ENCODE data around the gene TMEM247. TPM values are rescaled to one million over a fixed set of nuclear protein-coding genes. Genes with fewer than 3 reads are reported as not detected.

The TMEM247 gene
- polyA plus RNA-seq, 4 donors = not detected

DNA sequence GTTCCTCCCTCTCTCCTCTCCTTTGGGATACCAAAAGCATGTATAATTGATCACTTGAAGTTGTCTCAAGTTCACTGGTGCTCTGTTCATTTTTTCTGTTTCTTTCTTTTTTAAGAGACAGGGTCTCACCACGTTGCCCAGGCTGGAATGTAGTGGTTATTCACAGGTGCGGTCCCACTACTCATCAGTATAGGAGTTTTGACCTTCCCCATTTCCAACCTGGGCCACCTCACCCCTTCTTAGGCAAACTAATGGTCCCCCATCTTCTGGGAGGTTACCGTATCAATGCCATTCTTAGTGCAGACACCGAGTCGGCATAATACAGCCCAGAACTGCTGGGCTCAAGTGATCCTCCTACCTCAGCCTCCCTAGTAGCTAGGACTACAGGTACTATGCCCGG, 31.3 kb upstream of the TMEM247 start:
- Histone ChIP-seq H3K27ac (ENCODE audit: low read depth in 1 of 3, low read length in 2 of 3) (no peak overlapping the region), H3K36me3 (ENCODE audit: control insufficient read depth in 3 of 3, insufficient read depth in 2 of 3, low read depth in 1 of 3, low read length in 3 of 3) (no peaks in the 10 kb centered on the region), H3K27me3 (ENCODE audit: control insufficient read depth in 3 of 3, insufficient read depth in 3 of 3, low read length in 3 of 3) (no peaks in the 10 kb centered on the region), H3K4me3 (ENCODE audit: low read depth in 1 of 3, low read length in 3 of 3) (no peak overlapping the region), H3K4me1 (ENCODE audit: control insufficient read depth in 3 of 3, insufficient read depth in 2 of 3, low read depth in 1 of 3, low read length in 2 of 3) (no peaks in the 10 kb centered on the region), H3K9me3 (ENCODE audit: control insufficient read depth in 2 of 2, insufficient read depth in 1 of 2, low read depth in 1 of 2, low read length in 1 of 2) (no peaks in the 10 kb centered on the region)
- DNase-seq (no peak), FAIRE-seq (no peak)
- 94 to 95% (median 94%) methylated on average over 6 of the region's 6 CpGs for WGBS, 3 donors

DNA sequence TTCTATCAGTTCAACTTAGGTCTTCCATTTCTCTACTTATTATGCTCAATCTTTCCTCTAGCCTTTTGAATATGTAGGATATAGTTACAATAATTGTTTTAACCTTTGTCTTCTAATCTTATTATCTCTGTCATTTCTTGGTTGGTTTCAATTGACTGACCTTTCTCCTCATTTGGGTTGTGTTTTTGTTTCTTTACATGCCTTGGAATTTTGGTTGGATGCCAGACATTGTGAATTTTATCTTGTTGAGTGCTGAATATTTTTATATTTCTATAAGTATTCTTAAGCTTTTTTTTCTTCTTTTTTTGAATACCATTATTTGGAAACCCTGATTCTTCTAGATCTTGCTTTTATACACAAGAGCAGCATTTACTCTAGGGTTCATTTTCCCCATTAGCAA, 30.7 kb upstream of the TMEM247 start:
- no peak for FAIRE-seq
- Histone ChIP-seq H3K4me3 (ENCODE audit: low read depth in 1 of 3, low read length in 3 of 3) (no peak overlapping the region), H3K9me3 (ENCODE audit: control insufficient read depth in 2 of 2, insufficient read depth in 1 of 2, low read depth in 1 of 2, low read length in 1 of 2) (no peaks in the 10 kb centered on the region), H3K27me3 (ENCODE audit: control insufficient read depth in 3 of 3, insufficient read depth in 3 of 3, low read length in 3 of 3) (no peaks in the 10 kb centered on the region), H3K36me3 (ENCODE audit: control insufficient read depth in 3 of 3, insufficient read depth in 2 of 3, low read depth in 1 of 3, low read length in 3 of 3) (no peaks in the 10 kb centered on the region), H3K4me1 (ENCODE audit: control insufficient read depth in 3 of 3, insufficient read depth in 2 of 3, low read depth in 1 of 3, low read length in 2 of 3) (no peaks in the 10 kb centered on the region), H3K27ac (ENCODE audit: low read depth in 1 of 3, low read length in 2 of 3) (no peak overlapping the region)
- DNase-seq = no peak

DNA sequence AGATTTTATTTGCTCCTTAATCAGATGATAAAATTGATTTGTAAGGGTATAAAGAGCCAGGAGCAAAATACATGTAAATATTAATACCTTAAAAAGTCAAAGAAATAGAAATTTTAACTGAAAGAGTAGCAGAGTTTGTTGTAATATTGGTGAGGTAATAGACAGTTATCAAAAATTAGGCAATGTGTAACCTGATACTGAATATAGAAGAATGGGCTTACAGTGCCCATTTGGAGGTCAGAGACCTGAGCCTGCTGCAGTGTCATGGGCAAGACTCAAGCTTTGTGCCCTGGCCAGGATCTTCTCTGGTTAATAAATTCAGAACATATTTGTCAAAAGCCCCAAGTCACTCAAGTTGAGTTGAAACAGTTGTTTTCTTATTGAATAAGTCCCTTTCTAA, 29.7 kb upstream of the TMEM247 start:
- no peaks in the 10 kb centered on the region for H3K36me3 ChIP-seq (ENCODE audit: control insufficient read depth in 3 of 3, insufficient read depth in 2 of 3, low read depth in 1 of 3, low read length in 3 of 3)
- no peaks in the 10 kb centered on the region for H3K27me3 ChIP-seq (ENCODE audit: control insufficient read depth in 3 of 3, insufficient read depth in 3 of 3, low read length in 3 of 3)
- H3K9me3 ChIP-seq (ENCODE audit: control insufficient read depth in 2 of 2, insufficient read depth in 1 of 2, low read depth in 1 of 2, low read length in 1 of 2) = no peaks in the 10 kb centered on the region
- no peak overlapping the region for H3K27ac ChIP-seq (ENCODE audit: low read depth in 1 of 3, low read length in 2 of 3)
- FAIRE-seq = no peak
- H3K4me3 ChIP-seq (ENCODE audit: low read depth in 1 of 3, low read length in 3 of 3) = no peak overlapping the region
- H3K4me1 ChIP-seq (ENCODE audit: control insufficient read depth in 3 of 3, insufficient read depth in 2 of 3, low read depth in 1 of 3, low read length in 2 of 3) = no peaks in the 10 kb centered on the region
- DNase-seq = no peak

DNA sequence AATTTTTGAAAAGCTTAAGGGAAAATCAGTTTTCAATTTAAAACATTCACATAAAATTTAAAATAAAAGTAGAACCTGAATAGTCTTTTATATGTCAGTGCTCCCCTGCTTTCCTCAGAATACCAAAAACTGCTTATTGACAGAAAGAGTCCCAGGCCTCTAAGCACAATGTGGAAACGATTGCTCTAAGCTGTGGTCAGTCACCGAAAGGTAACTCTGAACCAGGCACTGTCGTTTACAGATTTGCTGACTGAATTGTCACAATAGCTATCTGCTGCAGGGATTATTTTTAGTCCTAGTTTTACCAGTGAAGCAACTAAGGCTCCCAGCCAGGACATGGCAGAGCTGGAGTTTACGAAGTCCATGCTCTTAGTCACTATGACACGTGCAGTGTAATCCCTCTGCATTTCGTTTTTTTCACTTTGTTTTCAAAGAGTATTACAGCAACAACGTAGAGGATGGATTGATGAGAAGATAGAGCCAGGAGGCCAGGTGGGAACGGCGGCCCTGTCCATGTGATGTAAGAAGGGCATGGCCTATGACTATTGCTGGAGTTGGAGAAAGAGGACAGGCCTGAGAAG, 28.1 kb upstream of the TMEM247 start:
- 83 to 89% (median 86%) methylated on average over 9 of the region's 9 CpGs for WGBS, 3 donors
- Histone ChIP-seq H3K9me3 (ENCODE audit: control insufficient read depth in 2 of 2, insufficient read depth in 1 of 2, low read depth in 1 of 2, low read length in 1 of 2) (no peaks in the 10 kb centered on the region), H3K27me3 (ENCODE audit: control insufficient read depth in 3 of 3, insufficient read depth in 3 of 3, low read length in 3 of 3) (no peaks in the 10 kb centered on the region), H3K4me1 (ENCODE audit: control insufficient read depth in 3 of 3, insufficient read depth in 2 of 3, low read depth in 1 of 3, low read length in 2 of 3) (no peaks in the 10 kb centered on the region), H3K4me3 (ENCODE audit: low read depth in 1 of 3, low read length in 3 of 3) (no peak overlapping the region), H3K27ac (ENCODE audit: low read depth in 1 of 3, low read length in 2 of 3) (no peak overlapping the region), H3K36me3 (ENCODE audit: control insufficient read depth in 3 of 3, insufficient read depth in 2 of 3, low read depth in 1 of 3, low read length in 3 of 3) (no peaks in the 10 kb centered on the region)
- DNase-seq = no peak
- FAIRE-seq = no peak

DNA sequence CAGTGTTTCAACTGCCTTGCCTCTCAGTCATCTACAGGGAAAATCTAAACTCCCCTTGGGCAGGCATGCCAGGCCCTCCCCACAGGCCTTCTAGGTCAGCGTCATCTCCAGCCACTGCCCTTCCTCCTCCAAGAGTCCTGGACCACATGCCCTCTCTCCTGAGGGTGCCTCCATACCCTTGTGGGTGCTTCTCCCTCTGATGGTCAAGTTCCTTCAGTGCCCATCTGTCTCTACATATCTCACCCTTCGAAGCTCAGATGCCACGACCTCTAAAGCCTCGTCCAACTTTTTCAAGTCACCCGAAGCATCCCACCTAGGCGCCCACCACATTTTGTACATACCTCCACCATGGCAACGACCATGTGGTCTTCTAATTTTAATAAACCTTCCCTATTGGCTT, 22.6 kb upstream of the TMEM247 start:
- Histone ChIP-seq H3K4me3 (ENCODE audit: low read depth in 1 of 3, low read length in 3 of 3) (no peak overlapping the region), H3K4me1 (ENCODE audit: control insufficient read depth in 3 of 3, insufficient read depth in 2 of 3, low read depth in 1 of 3, low read length in 2 of 3) (no peaks in the 10 kb centered on the region), H3K36me3 (ENCODE audit: control insufficient read depth in 3 of 3, insufficient read depth in 2 of 3, low read depth in 1 of 3, low read length in 3 of 3) (no peaks in the 10 kb centered on the region), H3K27me3 (ENCODE audit: control insufficient read depth in 3 of 3, insufficient read depth in 3 of 3, low read length in 3 of 3) (no peaks in the 10 kb centered on the region), H3K9me3 (ENCODE audit: control insufficient read depth in 2 of 2, insufficient read depth in 1 of 2, low read depth in 1 of 2, low read length in 1 of 2) (no peaks in the 10 kb centered on the region), H3K27ac (ENCODE audit: low read depth in 1 of 3, low read length in 2 of 3) (no peak overlapping the region)
- no peak for DNase-seq
- WGBS, 3 donors = 85 to 93% (median 91%) methylated on average over 7 of the region's 7 CpGs
- no peak for FAIRE-seq

DNA sequence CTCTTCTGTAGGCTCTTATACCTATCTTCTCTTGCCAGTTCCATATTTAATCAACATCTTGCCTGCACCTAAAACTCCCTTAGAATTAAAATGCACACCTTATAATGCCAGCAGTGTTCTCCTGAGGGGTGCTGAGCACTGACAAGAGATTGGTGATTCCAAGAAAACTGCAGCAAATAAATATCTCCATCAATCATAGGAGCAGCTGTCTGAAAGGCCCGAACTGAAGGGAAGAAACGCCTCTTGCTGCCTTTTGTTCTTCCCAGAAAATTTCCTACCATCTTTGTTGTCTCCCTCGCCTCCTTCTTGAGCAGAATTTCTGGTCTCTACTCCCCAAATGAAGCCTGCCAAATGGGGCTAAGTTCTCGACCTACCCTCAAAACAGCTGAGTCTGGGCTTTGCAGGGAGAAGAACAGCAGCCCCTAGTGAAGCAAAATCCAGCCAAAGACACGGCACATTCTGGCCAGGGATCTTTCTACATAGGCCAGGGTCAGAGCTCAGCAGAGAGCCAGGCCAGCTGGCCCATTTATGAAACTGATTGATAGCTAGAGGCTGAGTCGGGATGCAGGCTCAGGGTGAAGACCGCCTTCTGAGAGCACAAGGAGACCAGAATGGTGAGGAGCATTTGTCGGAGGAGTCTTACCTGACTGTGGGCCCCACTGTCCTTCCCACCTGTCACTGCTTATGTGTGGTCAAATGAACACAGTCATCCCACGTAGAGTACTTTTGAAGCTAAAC, 20.4 kb upstream of the TMEM247 start:
- no peaks in the 10 kb centered on the region for H3K4me1 ChIP-seq (ENCODE audit: control insufficient read depth in 3 of 3, insufficient read depth in 2 of 3, low read depth in 1 of 3, low read length in 2 of 3)
- 75 to 82% (median 77%) methylated on average over 9 of the region's 9 CpGs for WGBS, 3 donors
- no peaks in the 10 kb centered on the region for H3K36me3 ChIP-seq (ENCODE audit: control insufficient read depth in 3 of 3, insufficient read depth in 2 of 3, low read depth in 1 of 3, low read length in 3 of 3)
- no peak overlapping the region for H3K27ac ChIP-seq (ENCODE audit: low read depth in 1 of 3, low read length in 2 of 3)
- DNase-seq = no peak
- no peaks in the 10 kb centered on the region for H3K9me3 ChIP-seq (ENCODE audit: control insufficient read depth in 2 of 2, insufficient read depth in 1 of 2, low read depth in 1 of 2, low read length in 1 of 2)
- no peaks in the 10 kb centered on the region for H3K27me3 ChIP-seq (ENCODE audit: control insufficient read depth in 3 of 3, insufficient read depth in 3 of 3, low read length in 3 of 3)
- no peak overlapping the region for H3K4me3 ChIP-seq (ENCODE audit: low read depth in 1 of 3, low read length in 3 of 3)
- no peak for FAIRE-seq

DNA sequence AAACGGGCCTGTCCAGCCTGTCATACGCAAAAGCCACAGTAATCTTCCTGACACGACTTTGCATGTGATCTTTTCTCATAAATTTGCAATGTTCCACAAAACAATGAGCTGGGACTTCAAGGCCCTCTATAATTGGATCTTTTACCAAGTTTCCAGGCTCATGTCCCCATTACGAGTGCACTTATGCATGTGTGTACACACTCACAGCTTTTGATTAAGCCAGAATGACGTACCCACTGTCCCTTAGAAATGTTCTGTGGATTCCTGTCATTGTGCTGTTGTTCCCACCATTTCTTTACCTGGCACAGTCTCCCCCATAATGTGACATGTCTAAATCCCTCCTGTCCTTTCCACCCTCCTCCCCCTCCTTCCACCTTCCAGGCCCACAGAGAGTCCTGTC, 19.7 kb upstream of the TMEM247 start:
- H3K9me3 ChIP-seq (ENCODE audit: control insufficient read depth in 2 of 2, insufficient read depth in 1 of 2, low read depth in 1 of 2, low read length in 1 of 2) = no peaks in the 10 kb centered on the region
- H3K27ac ChIP-seq (ENCODE audit: low read depth in 1 of 3, low read length in 2 of 3) = no peak overlapping the region
- FAIRE-seq (no peak), DNase-seq (no peak)
- no peaks in the 10 kb centered on the region for H3K4me1 ChIP-seq (ENCODE audit: control insufficient read depth in 3 of 3, insufficient read depth in 2 of 3, low read depth in 1 of 3, low read length in 2 of 3)
- H3K4me3 ChIP-seq (ENCODE audit: low read depth in 1 of 3, low read length in 3 of 3) = no peak overlapping the region
- H3K36me3 ChIP-seq (ENCODE audit: control insufficient read depth in 3 of 3, insufficient read depth in 2 of 3, low read depth in 1 of 3, low read length in 3 of 3) = no peaks in the 10 kb centered on the region
- no peaks in the 10 kb centered on the region for H3K27me3 ChIP-seq (ENCODE audit: control insufficient read depth in 3 of 3, insufficient read depth in 3 of 3, low read length in 3 of 3)
- WGBS, 3 donors = 65 to 73% (median 66%) methylated on average over 5 of the region's 5 CpGs

DNA sequence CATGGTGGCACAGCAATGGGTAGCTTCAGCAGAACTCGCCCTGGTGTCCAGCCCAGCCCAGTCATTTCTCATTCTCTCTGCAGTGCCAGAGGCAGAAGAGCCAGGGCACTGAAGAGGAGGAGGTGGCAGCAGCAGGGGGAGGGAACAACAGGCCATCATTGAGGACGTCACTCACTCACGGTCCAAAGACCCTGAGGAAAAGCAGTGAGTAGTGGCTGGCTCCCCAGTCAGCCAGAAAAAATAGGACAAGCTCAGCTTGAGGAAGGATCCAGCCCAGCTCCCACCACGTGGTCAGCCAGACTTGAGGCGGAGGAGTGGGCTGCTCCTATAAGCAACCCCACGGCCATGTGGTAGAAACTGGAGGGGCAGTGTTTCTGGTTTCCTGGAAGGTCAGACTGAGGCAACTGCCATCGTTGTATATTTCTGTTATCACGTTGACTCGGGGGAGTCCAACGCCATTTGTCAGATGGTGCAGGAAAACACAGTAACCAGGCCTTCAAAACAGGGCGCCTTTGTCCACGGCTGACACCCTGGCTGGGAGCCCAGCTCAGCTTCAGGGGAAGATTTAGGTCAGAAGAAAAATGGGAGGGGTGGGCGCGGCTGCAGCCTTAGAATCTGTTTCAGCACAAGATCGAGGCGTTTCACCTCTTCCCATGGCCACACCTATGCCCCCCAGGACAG, 19.0 kb upstream of the TMEM247 start:
- Histone ChIP-seq H3K9me3 (ENCODE audit: control insufficient read depth in 2 of 2, insufficient read depth in 1 of 2, low read depth in 1 of 2, low read length in 1 of 2) (no peaks in the 10 kb centered on the region), H3K27ac (ENCODE audit: low read depth in 1 of 3, low read length in 2 of 3) (peak overlapping the region in 1 of 3 donors; percentile 37), H3K27me3 (ENCODE audit: control insufficient read depth in 3 of 3, insufficient read depth in 3 of 3, low read length in 3 of 3) (no peaks in the 10 kb centered on the region), H3K36me3 (ENCODE audit: control insufficient read depth in 3 of 3, insufficient read depth in 2 of 3, low read depth in 1 of 3, low read length in 3 of 3) (no peaks in the 10 kb centered on the region), H3K4me3 (ENCODE audit: low read depth in 1 of 3, low read length in 3 of 3) (no peak overlapping the region), H3K4me1 (ENCODE audit: control insufficient read depth in 3 of 3, insufficient read depth in 2 of 3, low read depth in 1 of 3, low read length in 2 of 3) (no peaks in the 10 kb centered on the region)
- DNase-seq (peak in 1 of 2 donors; percentile 17), FAIRE-seq (no peak)
- 53 to 54% (median 54%) methylated on average over 16 of the region's 16 CpGs for WGBS, 3 donors
